Skeletal muscle tissue (tissue), 4 donors: ENCODE data around the gene KRTAP19-3. TPM values are rescaled to one million over a fixed set of nuclear protein-coding genes. Genes with fewer than 3 reads are reported as not detected.
"Not testable (repeated sequence)": the region's sequence is repeated elsewhere in the genome, so short reads cannot be mapped to it uniquely, and the experiment has no call there.

Source experiments
- H3K27ac ChIP-seq: one replicate; pipeline ENCODE4 v1.7.0; 2013; ENCODE audit warnings: mild to moderate bottlenecking, low read depth, low read length, inconsistent platforms
- H3K27me3 ChIP-seq, 3 donors: one replicate each; pipeline ENCODE4 v1.7.0; 2013; ENCODE audit warnings: low read length in 3 of 3; ENCODE audit not compliant: control insufficient read depth in 3 of 3, insufficient read depth in 3 of 3
- H3K36me3 ChIP-seq, 3 donors: one replicate each; pipeline ENCODE4 v1.7.0; 2013; ENCODE audit warnings: low read length in 3 of 3; ENCODE audit not compliant: control insufficient read depth in 3 of 3, insufficient read depth in 3 of 3
- H3K4me1 ChIP-seq, 3 donors: one replicate each; pipeline ENCODE4 v1.7.0; 2013; ENCODE audit warnings: low read length in 3 of 3, mild to moderate bottlenecking in 3 of 3; ENCODE audit not compliant: control insufficient read depth in 3 of 3, insufficient read depth in 3 of 3
- H3K4me3 ChIP-seq, 3 donors: one replicate each; pipeline ENCODE4 v1.7.0; 2013; ENCODE audit warnings: low read length in 3 of 3
- H3K9ac ChIP-seq, 3 donors: one replicate each; pipeline ENCODE4 v1.7.0; 2013; ENCODE audit warnings: low read length in 3 of 3, mild to moderate bottlenecking in 3 of 3, moderate library complexity in 2 of 3, low read depth in 1 of 3
- H3K9me3 ChIP-seq, 3 donors: one replicate each; pipeline ENCODE4 v1.7.0; 2013; ENCODE audit warnings: low read length in 3 of 3; ENCODE audit not compliant: control insufficient read depth in 3 of 3
- total RNA-seq: library from RNA; depleted of rRNA; stranded (reverse); fragments of >200 nt; gene quantifications from one replicate; pipeline ENCODE4 v1.2.3, GENCODE V29; 2014
- donor health status: Osteomylitis.

Gene KRTAP19-3
- total RNA-seq = not detected

- peaks cover 0 to 3% (median 2%) of the 10 kb centered on the region in 3 donors for H3K9me3 ChIP-seq
- H3K4me3 ChIP-seq = peak within 1 kb of the TSS in 1 of 3 donors; percentile 25
- no peaks in the 10 kb centered on the region for H3K36me3 ChIP-seq
- H3K4me1 ChIP-seq = no peaks in the 10 kb centered on the region
- no peak within 1 kb of the TSS for H3K9ac ChIP-seq
- H3K27me3 ChIP-seq = no peaks in the 10 kb centered on the region
- no peak within 1 kb of the TSS for H3K27ac ChIP-seq
Observed at GRCh38 chr21:30491963-30492428, at the start of gene KRTAP19-3. TSS of gene KRTAP19-3 (minus strand) at chr21:30492013. CDS start at chr21:30491957, 56 bp downstream.

- H3K9ac ChIP-seq = no peak overlapping the region
- H3K36me3 ChIP-seq = no peaks in the 10 kb centered on the region
- H3K9me3 ChIP-seq = no peaks in the 10 kb centered on the region
- no peak overlapping the region for H3K4me3 ChIP-seq
- H3K27ac ChIP-seq = no peak overlapping the region
- H3K4me1 ChIP-seq = no peaks in the 10 kb centered on the region
- no peaks in the 10 kb centered on the region for H3K27me3 ChIP-seq
Observed at GRCh38 chr21:30518876-30519275, 27.1 kb upstream of the KRTAP19-3 start.

GRCh38 chr21:30515681-30516080 is 23.9 kb upstream of the KRTAP19-3 start:
- no peak overlapping the region for H3K4me3 ChIP-seq
- H3K4me1 ChIP-seq = no peaks in the 10 kb centered on the region
- H3K27ac ChIP-seq = no peak overlapping the region
- no peaks in the 10 kb centered on the region for H3K36me3 ChIP-seq
- H3K27me3 ChIP-seq = no peaks in the 10 kb centered on the region
- H3K9ac ChIP-seq = no peak overlapping the region
- H3K9me3 ChIP-seq = no peaks in the 10 kb centered on the region

GRCh38 chr21:30505621-30506205 is 13.9 kb upstream of the KRTAP19-3 start:
- not testable (repeated sequence) for H3K36me3 ChIP-seq, H3K27ac ChIP-seq, H3K4me3 ChIP-seq

GRCh38 chr21:30502041-30502440 is 10.2 kb upstream of the KRTAP19-3 start, which contains the start of gene KRTAP19-5:
TSS of gene KRTAP19-5 (minus strand) at chr21:30502141. CDS start at chr21:30502090, 51 bp downstream.
- Histone ChIP-seq H3K27me3 (no peaks in the 10 kb centered on the region), H3K9me3 (no peaks in the 10 kb centered on the region), H3K4me3 (no peak within 1 kb of the TSS), H3K27ac (no peak within 1 kb of the TSS), H3K9ac (no peak within 1 kb of the TSS), H3K4me1 (no peaks in the 10 kb centered on the region), H3K36me3 (no peaks in the 10 kb centered on the region)

More at GRCh38 chr21:30505621-30506205, 13.9 kb upstream of the KRTAP19-3 start:
- not testable (repeated sequence) for H3K9ac ChIP-seq, H3K9me3 ChIP-seq, H3K4me1 ChIP-seq, H3K27me3 ChIP-seq

GRCh38 chr21:30497065-30497464 is 5.3 kb upstream of the KRTAP19-3 start, which contains the start of gene KRTAP19-4:
TSS of gene KRTAP19-4 (minus strand) at chr21:30497165. CDS start at chr21:30497110, 55 bp downstream.
- Histone ChIP-seq H3K9ac (no peak within 1 kb of the TSS), H3K27me3 (no peaks in the 10 kb centered on the region), H3K4me3 (no peak within 1 kb of the TSS), H3K27ac (no peak within 1 kb of the TSS), H3K36me3 (no peaks in the 10 kb centered on the region), H3K9me3 (no peaks in the 10 kb centered on the region), H3K4me1 (no peaks in the 10 kb centered on the region)

GRCh38 chr21:30487336-30487735 is 4.5 kb downstream of the KRTAP19-3 start, which contains the start of gene KRTAP19-2:
TSS of gene KRTAP19-2 (minus strand) at chr21:30487436. CDS start at chr21:30487348, 88 bp downstream.
- H3K4me3 ChIP-seq = no peak within 1 kb of the TSS
- no peaks in the 10 kb centered on the region for H3K36me3 ChIP-seq
- peaks cover 0 to 7% (median 6%) of the 10 kb centered on the region in 3 donors for H3K9me3 ChIP-seq
- no peaks in the 10 kb centered on the region for H3K27me3 ChIP-seq
- no peak within 1 kb of the TSS for H3K27ac ChIP-seq
- H3K4me1 ChIP-seq = no peaks in the 10 kb centered on the region
- H3K9ac ChIP-seq = no peak within 1 kb of the TSS

GRCh38 chr21:30486180-30486579 is 5.6 kb downstream of the KRTAP19-3 start:
- no peaks in the 10 kb centered on the region for H3K4me1 ChIP-seq
- peaks cover 0 to 6% (median 5%) of the 10 kb centered on the region in 3 donors for H3K9me3 ChIP-seq
- no peaks in the 10 kb centered on the region for H3K27me3 ChIP-seq
- H3K27ac ChIP-seq = no peak overlapping the region
- H3K36me3 ChIP-seq = no peaks in the 10 kb centered on the region
- no peak overlapping the region for H3K9ac ChIP-seq
- H3K4me3 ChIP-seq = no peak overlapping the region

- Histone ChIP-seq H3K4me3 (no peak overlapping the region), H3K4me1 (no peaks in the 10 kb centered on the region), H3K9me3 (peaks cover 0 to 5% (median 4%) of the 10 kb centered on the region in 3 donors), H3K36me3 (no peaks in the 10 kb centered on the region), H3K9ac (no peak overlapping the region), H3K27me3 (no peaks in the 10 kb centered on the region), H3K27ac (peak overlapping the region; percentile 61)
Observed at GRCh38 chr21:30482130-30482529, 9.7 kb downstream of the KRTAP19-3 start.

GRCh38 chr21:30480145-30480544 is 11.7 kb downstream of the KRTAP19-3 start, which contains the start of gene KRTAP19-1:
TSS of gene KRTAP19-1 (minus strand) at chr21:30480367. CDS start at chr21:30480317, 50 bp downstream.
- Histone ChIP-seq H3K9ac (no peak within 1 kb of the TSS), H3K27ac (peak within 1 kb of the TSS; percentile 32), H3K27me3 (no peaks in the 10 kb centered on the region), H3K4me3 (peak within 1 kb of the TSS in 1 of 3 donors; percentile 28), H3K9me3 (peaks cover 0 to 3% (median 0%) of the 10 kb centered on the region in 3 donors), H3K36me3 (no peaks in the 10 kb centered on the region), H3K4me1 (no peaks in the 10 kb centered on the region)
